ENCODE data around the gene PMM2. TPM values are rescaled to one million over a fixed set of nuclear protein-coding genes. Genes with fewer than 3 reads are reported as not detected.

The PMM2 gene
- total RNA-seq, 1 experiment from 2014 or later, result 53.3 TPM

- no peak for TF ChIP-seq ZBTB33 (IDR thresholded peaks at IDR 0.05; ENCODE audit: extremely low read depth, insufficient replicate concordance, low read length)
- TF ChIP-seq CBX3 (IDR thresholded peaks at IDR 0.05; ENCODE audit: low read depth), result no peak
These were observed 23.4 kb upstream of the PMM2 start (continued) for GRCh38 chr16:8774208-8774607.

- Histone ChIP-seq H3K9me3 (ENCODE audit: control insufficient read depth in 1 of 2, insufficient read depth in 1 of 2, low read depth in 1 of 2, low read length in 2 of 2) (no peaks in the 10 kb centered on the region), H3K36me3 (ENCODE audit: control insufficient read depth in 1 of 2, insufficient read depth in 2 of 2, low read length in 2 of 2) (no peaks in the 10 kb centered on the region), H3K9me2 (ENCODE audit: insufficient read depth) (no peaks in the 10 kb centered on the region), H3K27ac (ENCODE audit: low read depth, low read length) (no peak overlapping the region), H3K4me1 (ENCODE audit: control insufficient read depth in 1 of 2, insufficient read depth in 2 of 2, low read length in 2 of 2) (no peaks in the 10 kb centered on the region), H4K20me1 (ENCODE audit: insufficient read depth) (no peaks in the 10 kb centered on the region), H2AFZ (ENCODE audit: low read depth, low read length, poor library complexity, severe bottlenecking) (no peak overlapping the region), H3K9ac (ENCODE audit: low read length) (no peak overlapping the region), H3K79me2 (ENCODE audit: insufficient read depth, low read length) (no peaks in the 10 kb centered on the region), H3K4me3 (replicated peaks in 1 of 2; ENCODE audit: low read depth in 1 of 2, low read length in 2 of 2) (no peak overlapping the region), H3K27me3 (ENCODE audit: insufficient read depth, low read length) (no peaks in the 10 kb centered on the region), H3K4me2 (ENCODE audit: low read length) (no peak overlapping the region)
- no TSS peak for BruUV-seq (replicated peaks)
- POLR2A ChIA-PET, result no interaction called here
- CTCF ChIA-PET, result no interaction called here
- no peak for ATAC-seq
- TF ChIP-seq JUND (IDR thresholded peaks at IDR 0.05), result no peak
- no peak for TF ChIP-seq ELF1 (IDR thresholded peaks at IDR 0.05; ENCODE audit: borderline replicate concordance, low read depth)
- TF ChIP-seq TCF7L2 (IDR thresholded peaks at IDR 0.05; ENCODE audit: borderline replicate concordance, extremely low read depth, insufficient read depth, insufficient read length), result no peak
- no peak for TF ChIP-seq ZNF274 (IDR thresholded peaks at IDR 0.05; ENCODE audit: low read depth, low read length)
- no peak for TF ChIP-seq YY1 (IDR thresholded peaks at IDR 0.05; ENCODE audit: extremely low read depth, insufficient replicate concordance, low read depth, low read length)
- no peak for DNase-seq (ENCODE audit: low read depth, low spot score)
- intact Hi-C loops (cut with micrococcal nuclease), result no loop called here
- RAD21 ChIA-PET (ENCODE audit: low non-redundant PET in 1 of 2, low total read pairs in 2 of 2, uncharacterized antibody in 2 of 2, unreplicated experiment in 2 of 2), result no interaction called here
These were observed 22.3 kb upstream of the PMM2 start for GRCh38 chr16:8775359-8775758.

Measured in HCT116 (cell line).